GM18858 (cell line): ENCODE results near the gene DDX54.
"Not testable (repeated sequence)": the region's sequence is repeated elsewhere in the genome, so short reads cannot be mapped to it uniquely, and the experiment has no call there.

Experiments used
- ATAC-seq: cut with Tn5 transposase; IDR thresholded peaks from one replicate; pipeline ENCODE4 v1.9.1; 2021; ENCODE audit not compliant: unreplicated experiment

The DDX54 gene

GRCh38 chr12:113129664-113130456, 55.4 kb downstream of the DDX54 start:
- no peak for ATAC-seq

- ATAC-seq = no peak
These were observed 56.2 kb downstream of the DDX54 start for GRCh38 chr12:113128802-113129663.

- ATAC-seq = no peak
These were observed 57.5 kb downstream of the DDX54 start for GRCh38 chr12:113127791-113128199.

- no peak for ATAC-seq
These were observed 64.5 kb downstream of the DDX54 start for GRCh38 chr12:113120670-113121370.

- ATAC-seq = no peak
These were observed 65.2 kb downstream of the DDX54 start for GRCh38 chr12:113119980-113120669.

- no peak for ATAC-seq
These were observed 67.1 kb downstream of the DDX54 start for GRCh38 chr12:113118142-113118541.

- ATAC-seq = not testable (repeated sequence)
These were observed 67.6 kb downstream of the DDX54 start for GRCh38 chr12:113117684-113118083.

- no peak for ATAC-seq
These were observed 68.4 kb downstream of the DDX54 start for GRCh38 chr12:113116875-113117274.

GRCh38 chr12:113115455-113116126, 69.7 kb downstream of the DDX54 start:
- ATAC-seq = no peak

- ATAC-seq = no peak
These were observed 70.7 kb downstream of the DDX54 start for GRCh38 chr12:113114447-113115178.

- ATAC-seq = no peak
These were observed 71.9 kb downstream of the DDX54 start for GRCh38 chr12:113113397-113113796.

- no peak for ATAC-seq
These were observed 73.0 kb downstream of the DDX54 start for GRCh38 chr12:113112043-113112899.

- ATAC-seq = no peak
These were observed 74.0 kb downstream of the DDX54 start for GRCh38 chr12:113111247-113111646.

GRCh38 chr12:113109872-113110599, 75.2 kb downstream of the DDX54 start:
- ATAC-seq = no peak

- ATAC-seq = no peak
These were observed 75.9 kb downstream of the DDX54 start for GRCh38 chr12:113109360-113109759.

GRCh38 chr12:113108308-113108707, 77.0 kb downstream of the DDX54 start:
- ATAC-seq = no peak
